RWPE2 (cell line): Measurements from ENCODE around the gene DCK.

Experiments
- ATAC-seq: fragments of 200-7000 bp; cut with Tn5 transposase; 3 replicates; pipeline ENCODE4 v1.9.1; 2021; ENCODE audit warnings: low read depth
- DNase-seq: peaks from one replicate; pipeline ENCODE4 v3.0.0-alpha.2; 2020; ENCODE audit warnings: low spot score
- H3K27ac ChIP-seq: fragments of 450-650 bp; 2 replicates; pipeline ENCODE4 v1.5.1; 2017; ENCODE audit warnings: mild to moderate bottlenecking; ENCODE audit not compliant: poor library complexity, severe bottlenecking
- H3K27me3 ChIP-seq: fragments of 250-450 bp; sonication (Bioruptor Pico); 2 replicates; pipeline ENCODE4 v1.5.1; 2021; ENCODE audit warnings: mild to moderate bottlenecking, moderate library complexity; ENCODE audit not compliant: insufficient read depth, poor library complexity, severe bottlenecking
- H3K36me3 ChIP-seq: fragments of 250-450 bp; sonication (Bioruptor Pico); 2 replicates; pipeline ENCODE4 v1.5.1; 2020; ENCODE audit warnings: low read depth, mild to moderate bottlenecking, moderate library complexity
- H3K4me1 ChIP-seq: fragments of 250-450 bp; sonication (Bioruptor Pico); 2 replicates; pipeline ENCODE4 v1.5.1; 2021; ENCODE audit warnings: mild to moderate bottlenecking, moderate library complexity; ENCODE audit not compliant: insufficient read depth, poor library complexity, severe bottlenecking
- H3K4me3 ChIP-seq: fragments of 250-450 bp; sonication (Bioruptor Pico); 2 replicates; pipeline ENCODE4 v1.5.1; 2021; ENCODE audit warnings: mild to moderate bottlenecking, moderate library complexity; ENCODE audit not compliant: severe bottlenecking
- H3K9me3 ChIP-seq: fragments of 250-450 bp; sonication (Bioruptor Pico); 2 replicates; pipeline ENCODE4 v1.5.1; 2021; ENCODE audit warnings: mild to moderate bottlenecking, moderate library complexity; ENCODE audit not compliant: severe bottlenecking
- CTCF ChIP-seq: fragments of 450-650 bp; IDR thresholded peaks from one replicate; pipeline ENCODE4 v1.5.1; 2017; ENCODE audit warnings: mild to moderate bottlenecking, moderate library complexity; ENCODE audit not compliant: poor library complexity, severe bottlenecking

Gene DCK

DNA sequence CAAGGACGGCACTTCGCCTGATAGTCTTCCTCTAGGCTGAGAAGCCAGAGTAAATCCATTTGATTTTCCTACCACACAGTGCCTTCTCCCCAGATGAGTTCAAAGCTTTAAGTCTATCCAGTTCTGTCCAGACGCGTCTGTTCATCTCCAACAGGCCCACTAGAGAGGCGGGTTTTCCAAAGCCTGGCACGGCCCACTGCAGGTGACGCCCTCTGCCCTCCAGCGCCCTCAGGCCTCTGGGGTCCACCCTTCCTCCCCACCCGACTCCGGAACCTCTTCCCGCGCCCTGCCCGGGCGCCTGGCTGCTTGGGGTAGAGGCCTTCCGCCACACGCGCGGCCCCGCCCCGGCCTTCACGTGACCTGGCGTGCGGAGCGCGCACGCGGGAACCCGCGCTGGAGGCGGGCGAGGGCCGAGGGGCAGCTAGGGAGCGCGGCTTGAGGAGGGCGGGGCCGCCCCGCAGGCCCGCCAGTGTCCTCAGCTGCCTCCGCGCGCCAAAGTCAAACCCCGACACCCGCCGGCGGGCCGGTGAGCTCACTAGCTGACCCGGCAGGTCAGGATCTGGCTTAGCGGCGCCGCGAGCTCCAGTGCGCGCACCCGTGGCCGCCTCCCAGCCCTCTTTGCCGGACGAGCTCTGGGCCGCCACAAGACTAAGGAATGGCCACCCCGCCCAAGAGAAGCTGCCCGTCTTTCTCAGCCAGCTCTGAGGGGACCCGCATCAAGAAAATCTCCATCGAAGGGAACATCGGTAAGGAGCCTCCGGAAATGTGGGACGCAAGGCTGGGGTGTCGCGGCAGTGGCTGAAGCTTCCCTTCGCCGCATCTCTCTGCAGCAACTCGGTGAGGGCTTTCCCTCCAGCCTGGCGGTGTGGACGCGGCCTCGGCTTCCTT lies at the start of gene DCK:
Gene DCK, plus strand, starts transcription at position 469 of the 888 bp plus-strand sequence. Its CDS starts 187 bp downstream, at position 656.
- peak within 1 kb of the TSS; percentile 63 for H3K27ac ChIP-seq
- H3K4me3 ChIP-seq = peak within 1 kb of the TSS; percentile 57
- TF ChIP-seq CTCF = no peak
- H3K27me3 ChIP-seq = no peaks in the 10 kb centered on the region
- H3K36me3 ChIP-seq = peaks cover 14% of the 10 kb centered on the region
- H3K9me3 ChIP-seq = no peaks in the 10 kb centered on the region
- peak; percentile 78 for ATAC-seq
- DNase-seq = peak; percentile 83
- peaks cover 6% of the 10 kb centered on the region for H3K4me1 ChIP-seq

DNA sequence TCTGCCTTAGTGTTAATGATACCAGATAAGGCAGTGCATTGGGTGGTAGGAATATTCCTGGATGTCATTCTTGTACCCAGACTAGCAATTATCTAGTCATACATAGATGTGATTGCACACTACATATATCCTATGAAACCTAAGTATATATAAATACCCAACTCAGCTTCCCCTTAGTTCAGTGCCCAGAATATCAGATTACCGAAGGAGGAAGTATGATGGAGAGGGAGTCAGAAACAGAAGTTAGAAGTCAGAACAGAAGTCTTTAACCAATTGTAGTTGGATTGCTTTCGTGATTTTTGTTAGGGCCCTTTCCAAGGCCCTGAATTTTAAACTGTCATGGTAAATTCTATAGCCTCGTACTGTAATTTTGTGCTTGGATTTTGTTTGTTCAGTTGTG lies 48.4 kb upstream of the DCK start:
- Histone ChIP-seq H3K4me3 (no peak overlapping the region), H3K36me3 (peaks cover 4% of the 10 kb centered on the region; the same call in 1 of the 2 replicates), H3K9me3 (no peaks in the 10 kb centered on the region), H3K27ac (no peak overlapping the region), H3K27me3 (no peaks in the 10 kb centered on the region), H3K4me1 (no peaks in the 10 kb centered on the region)
- ATAC-seq (no peak), DNase-seq (no peak)
- no peak for TF ChIP-seq CTCF

GRCh38 chr4:70945452-70946055 lies 47.9 kb upstream of the DCK start:
- TF ChIP-seq CTCF = no peak
- Histone ChIP-seq H3K4me1 (no peaks in the 10 kb centered on the region), H3K36me3 (peaks cover 4% of the 10 kb centered on the region; the same call in 1 of the 2 replicates), H3K9me3 (no peaks in the 10 kb centered on the region), H3K27me3 (no peaks in the 10 kb centered on the region), H3K4me3 (no peak overlapping the region), H3K27ac (no peak overlapping the region)
- DNase-seq = no peak
- no peak for ATAC-seq

DNA sequence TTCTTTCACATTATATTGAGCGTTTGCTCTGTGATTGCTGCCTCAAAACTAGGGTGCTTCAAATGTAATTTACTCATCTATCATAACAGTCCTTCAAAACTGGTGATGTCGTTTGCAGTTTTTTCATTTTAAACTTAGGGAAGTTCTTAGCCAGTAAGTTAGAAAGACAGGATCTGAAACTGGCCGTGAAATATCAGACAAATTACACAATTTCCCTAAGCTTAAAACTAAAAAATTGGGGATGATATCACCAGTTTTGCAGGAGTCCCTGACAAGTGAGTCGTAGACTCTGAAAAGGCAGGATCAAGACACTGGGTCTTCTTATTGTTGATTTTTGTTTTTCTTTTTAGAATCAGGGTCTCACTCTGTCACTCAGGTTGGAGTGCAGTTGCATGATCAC lies 46.5 kb upstream of the DCK start:
- ATAC-seq = no peak
- no peak for DNase-seq
- H3K4me3 ChIP-seq = no peak overlapping the region

More for the DNA sequence above, 46.5 kb upstream of the DCK start:
- Histone ChIP-seq H3K4me1 (no peaks in the 10 kb centered on the region), H3K27ac (no peak overlapping the region), H3K9me3 (no peaks in the 10 kb centered on the region), H3K27me3 (no peaks in the 10 kb centered on the region), H3K36me3 (peaks cover under 1% of the 10 kb centered on the region; the same call in 1 of the 2 replicates)
- no peak for TF ChIP-seq CTCF
